Liver (tissue), 9 donors: ENCODE measurements around the gene FIBCD1. TPM values are rescaled to one million over a fixed set of nuclear protein-coding genes. Genes with fewer than 3 reads are reported as not detected.

Experiments used
- DNase-seq: peaks from one replicate; pipeline ENCODE4 v3.0.0-alpha.2; 2017; ENCODE audit warnings: low spot score
- H3K27ac ChIP-seq, 2 donors: one replicate each; pipeline ENCODE4 v1.7.0; 2013; ENCODE audit warnings: inconsistent platforms in 2 of 2, low read length in 2 of 2, control low read depth in 1 of 2, low read depth in 1 of 2, mild to moderate bottlenecking in 1 of 2
- H3K27me3 ChIP-seq, 4 donors: one replicate each; pipeline versions ENCODE4 v1.6.1 to v1.7.0; 2013; ENCODE audit warnings: low read length in 3 of 4, inconsistent platforms in 1 of 4, mild to moderate bottlenecking in 1 of 4, moderate library complexity in 1 of 4; ENCODE audit not compliant: control insufficient read depth in 4 of 4, insufficient read depth in 4 of 4
- H3K36me3 ChIP-seq, 4 donors: one replicate each; pipeline versions ENCODE4 v1.6.1 to v1.7.0; 2013; ENCODE audit warnings: low read length in 3 of 4, mild to moderate bottlenecking in 3 of 4, low read depth in 1 of 4, moderate library complexity in 1 of 4; ENCODE audit not compliant: control insufficient read depth in 4 of 4, insufficient read depth in 3 of 4
- H3K4me1 ChIP-seq, 4 donors: one replicate each; pipeline versions ENCODE4 v1.6.1 to v1.7.0; 2013; ENCODE audit warnings: low read length in 3 of 4, mild to moderate bottlenecking in 3 of 4, moderate library complexity in 1 of 4; ENCODE audit not compliant: control insufficient read depth in 4 of 4, insufficient read depth in 4 of 4
- H3K4me3 ChIP-seq, 3 donors: one replicate each; pipeline versions ENCODE4 v1.6.1 to v1.7.0; 2013; ENCODE audit warnings: low read length in 3 of 3, control low read depth in 1 of 3, low read depth in 1 of 3, mild to moderate bottlenecking in 1 of 3
- H3K9ac ChIP-seq, 2 donors: one replicate each; pipeline ENCODE4 v1.7.0; 2013; ENCODE audit warnings: low read length in 2 of 2, mild to moderate bottlenecking in 2 of 2, moderate library complexity in 2 of 2, control low read depth in 1 of 2, low read depth in 1 of 2
- H3K9me3 ChIP-seq, 4 donors: one replicate each; pipeline versions ENCODE4 v1.6.1 to v1.7.0; 2013; ENCODE audit warnings: low read length in 3 of 4; ENCODE audit not compliant: control insufficient read depth in 4 of 4
- ATF3 ChIP-seq: IDR thresholded peaks from 2 replicates; pipeline ENCODE4 v1.6.1; 2016; ENCODE audit warnings: antibody characterized with exemption
- CTCF ChIP-seq: fragments of 150-350 bp; IDR thresholded peaks from 2 replicates; pipeline ENCODE4 v1.5.1; 2017; ENCODE audit warnings: improper control_type of control experiment, low read depth, low read length; ENCODE audit not compliant: missing input control
- EGR1 ChIP-seq, 2 donors: IDR thresholded peaks; 2 replicates each; pipeline ENCODE4 v1.6.1; 2016 to 2018; ENCODE audit warnings: antibody characterized with exemption in 2 of 2, low read depth in 2 of 2
- FOXA1 ChIP-seq: IDR thresholded peaks from 2 replicates; pipeline ENCODE4 v1.6.1; 2016; ENCODE audit warnings: antibody characterized with exemption
- FOXA2 ChIP-seq: IDR thresholded peaks from 2 replicates; pipeline ENCODE4 v1.6.1; 2016; ENCODE audit warnings: antibody characterized with exemption
- GABPA ChIP-seq, 2 donors: IDR thresholded peaks in 1 of 2; conservative IDR thresholded peaks in 1 of 2; 2 replicates each; pipeline ENCODE4 v1.6.1; 2016; ENCODE audit warnings: antibody characterized with exemption in 2 of 2, mild to moderate bottlenecking in 1 of 2, moderate library complexity in 1 of 2
- HNF4A ChIP-seq, 2 donors: conservative IDR thresholded peaks; 2 replicates each; pipeline ENCODE4 v1.6.1; 2016; ENCODE audit warnings: antibody characterized with exemption in 2 of 2, mild to moderate bottlenecking in 2 of 2
- HNF4G ChIP-seq: IDR thresholded peaks from 2 replicates; pipeline ENCODE4 v1.6.1; 2016; ENCODE audit warnings: antibody characterized with exemption
- JUND ChIP-seq, 2 donors: IDR thresholded peaks; 2 replicates each; pipeline ENCODE4 v1.6.1; 2016; ENCODE audit warnings: antibody characterized with exemption in 2 of 2
- MAX ChIP-seq: IDR thresholded peaks from 2 replicates; pipeline ENCODE4 v1.6.1; 2016; ENCODE audit warnings: antibody characterized with exemption
- NR2F2 ChIP-seq: IDR thresholded peaks from 2 replicates; pipeline ENCODE4 v1.6.1; 2016; ENCODE audit warnings: antibody characterized with exemption
- RAD21 ChIP-seq, 2 donors: IDR thresholded peaks; 2 replicates each; pipeline ENCODE4 v1.6.1; 2016; ENCODE audit warnings: antibody characterized with exemption in 2 of 2, mild to moderate bottlenecking in 2 of 2
- REST ChIP-seq: IDR thresholded peaks from 2 replicates; pipeline ENCODE4 v1.6.1; 2016; ENCODE audit warnings: antibody characterized with exemption, mild to moderate bottlenecking
- RXRA ChIP-seq, 2 donors: IDR thresholded peaks; 2 replicates each; pipeline ENCODE4 v1.6.1; 2017 to 2018; ENCODE audit warnings: antibody characterized with exemption in 2 of 2, mild to moderate bottlenecking in 1 of 2
- SP1 ChIP-seq: IDR thresholded peaks from 2 replicates; pipeline ENCODE4 v1.6.1; 2018; ENCODE audit warnings: antibody characterized with exemption, mild to moderate bottlenecking
- TAF1 ChIP-seq: conservative IDR thresholded peaks from 2 replicates; pipeline ENCODE4 v1.6.1; 2016; ENCODE audit warnings: antibody characterized with exemption, mild to moderate bottlenecking
- YY1 ChIP-seq: IDR thresholded peaks from 2 replicates; pipeline ENCODE4 v1.6.1; 2016; ENCODE audit warnings: antibody characterized with exemption, mild to moderate bottlenecking
- ZBTB33 ChIP-seq: IDR thresholded peaks from 2 replicates; pipeline ENCODE4 v1.6.1; 2016; ENCODE audit warnings: antibody characterized with exemption
- WGBS: extraction: QIAGEN DNeasy Blood & Tissue Kit; methylation state at CpG from one replicate; pipeline ENCODE4 v1.1.7; 2013; 5-methylcytosine and 5-hydroxymethylcytosine counted together
- polyA plus RNA-seq, 2 donors: library from polyadenylated mRNA; stranded (reverse) in 1 of 2; unstranded in 1 of 2; fragments of 200-250 nt in 1 of 2; fragments of >200 nt in 1 of 2; fragmentation: Nextera tagmentation in 1 of 2; extraction: Ambion mirVana in 1 of 2; gene quantifications; one replicate each; pipeline versions ENCODE4 v1.2.1 to v1.2.3, GENCODE V29; 2013 to 2015
- total RNA-seq, 2 donors: library from RNA; depleted of rRNA; stranded (reverse); fragments of >200 nt; gene quantifications; one replicate each; pipeline ENCODE4 v1.2.3, GENCODE V29; 2014
- donor health status: healthy.
- donor health status: healthy.
- donor health status: healthy.
- donor health status: healthy.
- donor health status: healthy.

Gene FIBCD1
- total and polyA plus RNA-seq, 4 donors = not detected

GRCh38 chr9:130984521-130984920, 45.5 kb upstream of the FIBCD1 start:
- Histone ChIP-seq H3K4me3 (no peak overlapping the region), H3K27ac (no peak overlapping the region), H3K36me3 (no peaks in the 10 kb centered on the region), H3K4me1 (no peaks in the 10 kb centered on the region), H3K9me3 (no peaks in the 10 kb centered on the region), H3K27me3 (peaks cover 0 to 6% (median 1%) of the 10 kb centered on the region in 4 donors), H3K9ac (no peak overlapping the region)
- TF ChIP-seq MAX (no peak), SP1 (no peak), RXRA (IDR thresholded peaks at IDR 0.05) (no peak), EGR1 (IDR thresholded peaks at IDR 0.05; ENCODE audit: low read depth in 2 of 2) (no peak), HNF4G (no peak), NR2F2 (no peak), ZBTB33 (no peak), FOXA2 (no peak), JUND (IDR thresholded peaks at IDR 0.05) (no peak), REST (no peak), YY1 (no peak), CTCF (no peak), ATF3 (no peak), RAD21 (IDR thresholded peaks at IDR 0.05) (no peak), GABPA (IDR thresholded peaks at IDR 0.05 in 1 of 2, conservative IDR thresholded peaks at IDR 0.05 in 1 of 2) (no peak), TAF1 (no peak), FOXA1 (no peak), HNF4A (conservative IDR thresholded peaks at IDR 0.05) (no peak)
- no peak for DNase-seq
- 85% methylated on average over 8 of the region's 8 CpGs for WGBS
